GM18861 (cell line): Measurements from ENCODE around the gene SMC4.
A peak's percentile ranks its signal among the peaks of the same experiment; 100 is the strongest.
"Not testable (repeated sequence)": the region's sequence is repeated elsewhere in the genome, so short reads cannot be mapped to it uniquely, and the experiment has no call there.

Source experiments
- ATAC-seq: cut with Tn5 transposase; IDR thresholded peaks from one replicate; pipeline ENCODE4 v1.9.1; 2021; ENCODE audit not compliant: unreplicated experiment

SMC4 gene

GRCh38 chr3:160399125-160400029 lies at the start of gene SMC4, which contains the start of gene IFT80:
Gene SMC4, plus strand, starts transcription at chr3:160399650. Its CDS starts 1,177 bp downstream, at chr3:160400827.
Gene IFT80, minus strand, starts transcription at chr3:160399225. Its CDS starts 14,625 bp downstream, at chr3:160384600.
- ATAC-seq: peak; percentile 94

- no peak for ATAC-seq
These were observed 43.6 kb upstream of the SMC4 start for GRCh38 chr3:160355826-160356225.

GRCh38 chr3:160362896-160363295 lies 36.6 kb upstream of the SMC4 start:
- not testable (repeated sequence) for ATAC-seq

GRCh38 chr3:160365869-160366522 lies 33.5 kb upstream of the SMC4 start:
- no peak for ATAC-seq

GRCh38 chr3:160368804-160369203 lies 30.6 kb upstream of the SMC4 start:
- ATAC-seq: peak; percentile 90

- no peak for ATAC-seq
These were observed 29.7 kb upstream of the SMC4 start for GRCh38 chr3:160369784-160370183.

GRCh38 chr3:160370987-160371857 lies 28.2 kb upstream of the SMC4 start:
- no peak for ATAC-seq

- no peak for ATAC-seq
These were observed 26.7 kb upstream of the SMC4 start for GRCh38 chr3:160372780-160373179.

- ATAC-seq: no peak
These were observed 25.8 kb upstream of the SMC4 start for GRCh38 chr3:160373655-160374054.

GRCh38 chr3:160374472-160374871 lies 25.0 kb upstream of the SMC4 start:
- no peak for ATAC-seq

GRCh38 chr3:160374925-160375324 lies 24.5 kb upstream of the SMC4 start:
- no peak for ATAC-seq

GRCh38 chr3:160376681-160377080 lies 22.8 kb upstream of the SMC4 start:
- ATAC-seq: no peak

GRCh38 chr3:160378331-160379109 lies 20.9 kb upstream of the SMC4 start:
- no peak for ATAC-seq

- ATAC-seq: no peak
These were observed 19.7 kb upstream of the SMC4 start for GRCh38 chr3:160379628-160380214.

- no peak for ATAC-seq
These were observed 18.0 kb upstream of the SMC4 start for GRCh38 chr3:160381470-160381869.

GRCh38 chr3:160384639-160385318 lies 14.7 kb upstream of the SMC4 start:
- no peak for ATAC-seq

GRCh38 chr3:160390565-160391138 lies 8.8 kb upstream of the SMC4 start:
- no peak for ATAC-seq

GRCh38 chr3:160392798-160393197 lies 6.7 kb upstream of the SMC4 start:
- no peak for ATAC-seq
